Stimulated activated naive CD8-positive, alpha-beta T cell treated with anti-CD3 and anti-CD28 coated beads, Interleukin-15, amount 100 ng/mL, for 72 hours (primary cell): ENCODE measurements around the gene TRIOBP.
"Not testable (repeated sequence)": the region's sequence is repeated elsewhere in the genome, so short reads cannot be mapped to it uniquely, and the experiment has no call there.

ENCODE experiments used
- ATAC-seq: fragments of 150-1000 bp; cut with Tn5 transposase; 2 replicates; pipeline ENCODE4 v1.10.0; 2021; ENCODE audit warnings: mild to moderate bottlenecking, moderate library complexity
- DNase-seq, 2 donors: peaks; one replicate each; pipeline ENCODE4 v3.0.0; 2021 to 2022
- H3K27ac Mint-ChIP-seq, 2 donors: one replicate each; pipeline ENCODE4 v1.8.0; 2022; ENCODE audit warnings: mild to moderate bottlenecking in 2 of 2, mixed read lengths in 2 of 2, moderate library complexity in 2 of 2
- H3K27me3 Mint-ChIP-seq: one replicate; pipeline ENCODE4 v1.8.0; 2022; ENCODE audit warnings: mixed read lengths
- H3K4me1 Mint-ChIP-seq: one replicate; pipeline ENCODE4 v1.8.0; 2022; ENCODE audit warnings: mild to moderate bottlenecking, mixed read lengths
- H3K4me3 Mint-ChIP-seq, 2 donors: one replicate each; pipeline ENCODE4 v1.8.0; 2022; ENCODE audit warnings: mild to moderate bottlenecking in 2 of 2, mixed read lengths in 2 of 2, moderate library complexity in 1 of 2
- H3K9me3 Mint-ChIP-seq, 2 donors: one replicate each; pipeline ENCODE4 v1.8.0; 2022; ENCODE audit warnings: mixed read lengths in 2 of 2

The TRIOBP gene

GRCh38 chr22:37696657-37697537 is at the start of gene TRIOBP:
Gene TRIOBP (plus strand): TSS chr22:37697048. CDS start chr22:37701366, 4,318 bp downstream.
- Mint-ChIP-seq H3K9me3 (no peaks in the 10 kb centered on the region), H3K27me3 (no peaks in the 10 kb centered on the region), H3K4me1 (peaks cover 21% of the 10 kb centered on the region), H3K27ac (peak within 1 kb of the TSS in 1 of 2 donors; percentile 58), H3K4me3 (peak within 1 kb of the TSS; percentile 44 to 78)
- DNase-seq (peak; percentile 80 to 84), ATAC-seq (peak; percentile 99)

GRCh38 chr22:37647317-37647716 is 49.5 kb upstream of the TRIOBP start:
- no peak for DNase-seq
- no peaks in the 10 kb centered on the region for H3K9me3 Mint-ChIP-seq
- H3K4me1 Mint-ChIP-seq: peaks cover 36% of the 10 kb centered on the region
- ATAC-seq: no peak
- peak overlapping the region in 1 of 2 donors; percentile 6 for H3K27ac Mint-ChIP-seq
- no peaks in the 10 kb centered on the region for H3K27me3 Mint-ChIP-seq
- H3K4me3 Mint-ChIP-seq: no peak overlapping the region

- H3K27me3 Mint-ChIP-seq: no peaks in the 10 kb centered on the region
These were observed 48.9 kb upstream of the TRIOBP start for GRCh38 chr22:37647928-37648327.

GRCh38 chr22:37650463-37651136 is 46.2 kb upstream of the TRIOBP start:
- ATAC-seq (no peak), DNase-seq (no peak)
- no peak overlapping the region for H3K27ac Mint-ChIP-seq
- H3K4me1 Mint-ChIP-seq: peaks cover 9% of the 10 kb centered on the region
- no peaks in the 10 kb centered on the region for H3K27me3 Mint-ChIP-seq
- no peak overlapping the region for H3K4me3 Mint-ChIP-seq
- no peaks in the 10 kb centered on the region for H3K9me3 Mint-ChIP-seq

More at GRCh38 chr22:37647928-37648327, 48.9 kb upstream of the TRIOBP start:
- H3K9me3 Mint-ChIP-seq: no peaks in the 10 kb centered on the region
- no peak overlapping the region for H3K4me3 Mint-ChIP-seq
- peaks cover 30% of the 10 kb centered on the region for H3K4me1 Mint-ChIP-seq
- DNase-seq (no peak), ATAC-seq (no peak)
- peak overlapping the region in 1 of 2 donors; percentile 6 for H3K27ac Mint-ChIP-seq

- Mint-ChIP-seq H3K27me3 (no peaks in the 10 kb centered on the region), H3K27ac (peak overlapping the region in 1 of 2 donors; percentile 20), H3K4me1 (peaks cover 23% of the 10 kb centered on the region), H3K4me3 (no peak overlapping the region), H3K9me3 (no peaks in the 10 kb centered on the region)
- ATAC-seq (no peak), DNase-seq (no peak)
These were observed 42.1 kb upstream of the TRIOBP start for GRCh38 chr22:37654563-37655251.

GRCh38 chr22:37655252-37655563 is 41.6 kb upstream of the TRIOBP start:
- Mint-ChIP-seq H3K27ac (no peak overlapping the region), H3K9me3 (no peaks in the 10 kb centered on the region), H3K4me3 (no peak overlapping the region), H3K4me1 (peaks cover 28% of the 10 kb centered on the region), H3K27me3 (no peaks in the 10 kb centered on the region)
- no peak for DNase-seq
- no peak for ATAC-seq

- H3K27me3 Mint-ChIP-seq, H3K27ac Mint-ChIP-seq, H3K9me3 Mint-ChIP-seq, ATAC-seq, H3K4me3 Mint-ChIP-seq, DNase-seq: not testable (repeated sequence)
- peaks cover 42% of the 10 kb centered on the region for H3K4me1 Mint-ChIP-seq
These were observed 40.3 kb upstream of the TRIOBP start for GRCh38 chr22:37656583-37656982.

GRCh38 chr22:37657590-37658132 is 39.2 kb upstream of the TRIOBP start:
- H3K27me3 Mint-ChIP-seq: no peaks in the 10 kb centered on the region
- H3K4me1 Mint-ChIP-seq: peaks cover 51% of the 10 kb centered on the region
- DNase-seq: no peak
- no peaks in the 10 kb centered on the region for H3K9me3 Mint-ChIP-seq
- H3K27ac Mint-ChIP-seq: peak overlapping the region; percentile 1 to 74
- ATAC-seq: no peak
- peak overlapping the region; percentile 86 to 90 for H3K4me3 Mint-ChIP-seq

GRCh38 chr22:37658133-37659065 is 38.4 kb upstream of the TRIOBP start, which contains the start of gene PDXP:
Gene PDXP (plus strand): TSS chr22:37658723. CDS start chr22:37658783, 60 bp downstream.
- ATAC-seq: peak; percentile 97
- H3K9me3 Mint-ChIP-seq: no peaks in the 10 kb centered on the region
- DNase-seq: peak; percentile 98 to 99
- peak within 1 kb of the TSS; percentile 74 to 90 for H3K27ac Mint-ChIP-seq
- no peaks in the 10 kb centered on the region for H3K27me3 Mint-ChIP-seq
- H3K4me1 Mint-ChIP-seq: peaks cover 51% of the 10 kb centered on the region
- peak within 1 kb of the TSS; percentile 90 to 91 for H3K4me3 Mint-ChIP-seq

GRCh38 chr22:37659066-37659896 is 37.6 kb upstream of the TRIOBP start:
- H3K9me3 Mint-ChIP-seq: no peaks in the 10 kb centered on the region
- ATAC-seq (no peak), DNase-seq (peak in 1 of 2 donors; percentile 31)
- peak overlapping the region; percentile 90 to 91 for H3K4me3 Mint-ChIP-seq
- peaks cover 51% of the 10 kb centered on the region for H3K4me1 Mint-ChIP-seq
- H3K27ac Mint-ChIP-seq: peak overlapping the region; percentile 57 to 90
- H3K27me3 Mint-ChIP-seq: no peaks in the 10 kb centered on the region

- peak overlapping the region; percentile 90 to 91 for H3K4me3 Mint-ChIP-seq
- H3K4me1 Mint-ChIP-seq: peaks cover 51% of the 10 kb centered on the region
- DNase-seq (no peak), ATAC-seq (no peak)
- H3K27ac Mint-ChIP-seq: peak overlapping the region; percentile 17 to 44
- H3K27me3 Mint-ChIP-seq: no peaks in the 10 kb centered on the region
- no peaks in the 10 kb centered on the region for H3K9me3 Mint-ChIP-seq
These were observed 36.7 kb upstream of the TRIOBP start for GRCh38 chr22:37659897-37660708.

- Mint-ChIP-seq H3K27ac (peak overlapping the region in 1 of 2 donors; percentile 17), H3K4me3 (peak overlapping the region; percentile 90 to 91), H3K4me1 (peaks cover 51% of the 10 kb centered on the region), H3K9me3 (no peaks in the 10 kb centered on the region), H3K27me3 (no peaks in the 10 kb centered on the region)
- DNase-seq (no peak), ATAC-seq (no peak)
These were observed 36.2 kb upstream of the TRIOBP start for GRCh38 chr22:37660709-37661045.
